CD4-positive, alpha-beta T cell treated with Interleukin-15 for 1 hour (primary cell): ENCODE data around the gene FSTL5.

Experiments
- DNase-seq: peaks from one replicate; pipeline ENCODE4 v3.0.0-alpha.2; 2020

FSTL5 gene

DNA sequence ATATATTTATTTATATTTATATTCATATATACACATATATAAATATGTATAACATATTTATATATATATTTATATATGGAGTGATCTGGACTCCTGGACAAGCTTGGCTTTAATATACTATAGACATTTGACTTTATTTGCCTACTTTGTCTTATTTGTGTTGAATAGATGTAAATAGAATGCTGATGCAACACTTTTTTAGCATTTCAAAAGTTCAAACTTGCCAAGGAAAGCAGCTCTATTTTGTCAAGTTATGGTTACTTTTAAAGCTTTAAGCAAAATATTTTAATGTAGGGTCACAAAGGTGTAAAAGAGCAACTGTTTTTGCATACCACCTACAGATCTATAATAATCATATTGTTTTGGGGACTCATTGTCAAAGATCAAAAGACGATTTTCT is 61.1 kb downstream of the FSTL5 start:
- DNase-seq, result no peak

DNA sequence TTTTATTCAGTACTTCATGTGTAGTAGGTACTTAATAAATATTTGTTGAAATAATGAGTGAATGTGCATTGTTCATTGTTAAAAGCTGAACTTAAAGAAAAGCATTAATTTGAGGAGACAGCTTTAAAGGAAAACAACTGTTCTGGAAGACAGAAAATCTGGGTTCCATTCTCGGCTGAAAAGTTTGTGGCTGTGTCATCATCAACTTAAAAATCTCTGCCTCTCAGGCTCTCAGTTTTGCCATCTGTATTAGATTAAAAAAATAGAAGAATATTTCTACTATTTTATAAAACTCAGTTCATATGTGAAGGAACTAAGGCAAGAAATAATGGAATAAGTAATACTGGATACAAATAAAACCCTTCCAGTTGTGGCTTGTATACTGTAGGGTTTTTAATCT is 62.5 kb downstream of the FSTL5 start:
- no peak for DNase-seq

DNA sequence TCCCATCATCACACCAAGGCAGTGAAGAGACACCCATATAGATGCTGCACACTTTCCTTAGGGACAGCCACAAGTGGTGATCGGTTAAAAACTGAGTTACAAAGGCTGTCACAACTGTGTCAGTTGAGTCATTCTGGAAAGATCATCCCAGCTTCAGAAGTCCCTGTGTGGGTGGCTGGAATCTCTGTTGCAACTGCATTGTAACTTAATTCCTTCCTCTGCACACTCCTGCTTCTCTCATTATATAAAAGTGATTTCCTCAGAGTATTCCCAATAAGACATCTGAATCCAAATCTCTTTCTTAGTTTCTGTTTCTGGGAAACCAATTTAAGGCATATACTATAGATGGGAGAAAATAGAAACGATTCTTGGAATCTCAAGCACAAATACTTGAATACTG is 88.1 kb downstream of the FSTL5 start:
- DNase-seq, result no peak

DNA sequence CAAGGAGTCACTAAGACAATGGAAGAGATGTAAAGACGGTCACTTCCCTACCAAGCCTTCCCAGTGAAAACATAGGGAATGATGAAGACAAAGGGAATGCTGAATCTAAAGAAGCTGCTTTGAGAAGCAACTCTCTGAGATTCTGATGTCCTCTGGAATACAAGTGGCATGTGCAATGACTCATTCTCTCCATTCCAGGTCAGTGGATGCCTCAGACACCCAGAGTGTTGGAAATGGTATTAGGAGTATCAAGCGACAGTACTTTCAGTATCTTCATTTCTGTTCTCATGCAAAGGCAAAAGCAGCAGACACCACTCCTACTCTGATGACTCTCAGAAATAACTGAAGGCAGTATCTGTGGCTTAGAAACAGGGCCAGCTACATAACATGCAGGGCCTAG is 102.6 kb downstream of the FSTL5 start:
- no peak for DNase-seq

DNA sequence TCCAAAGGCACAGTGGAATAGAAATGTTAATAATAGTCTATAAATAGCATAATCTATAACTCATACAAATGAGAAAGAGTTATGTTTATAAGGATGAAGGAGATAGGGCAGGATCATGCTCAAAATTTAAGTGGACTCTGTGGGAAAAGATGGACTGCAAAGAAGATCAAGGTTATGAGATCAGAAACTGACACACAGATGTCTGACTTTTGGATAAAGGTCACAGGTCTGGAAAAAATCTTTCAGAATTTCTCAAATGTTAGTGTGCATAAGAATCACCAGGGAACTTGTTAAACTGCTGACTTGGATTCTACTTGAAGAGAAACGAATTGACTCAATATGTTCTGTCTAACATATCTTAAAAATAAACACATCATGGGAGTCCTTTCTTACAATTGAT is 104.1 kb downstream of the FSTL5 start:
- no peak for DNase-seq

DNA sequence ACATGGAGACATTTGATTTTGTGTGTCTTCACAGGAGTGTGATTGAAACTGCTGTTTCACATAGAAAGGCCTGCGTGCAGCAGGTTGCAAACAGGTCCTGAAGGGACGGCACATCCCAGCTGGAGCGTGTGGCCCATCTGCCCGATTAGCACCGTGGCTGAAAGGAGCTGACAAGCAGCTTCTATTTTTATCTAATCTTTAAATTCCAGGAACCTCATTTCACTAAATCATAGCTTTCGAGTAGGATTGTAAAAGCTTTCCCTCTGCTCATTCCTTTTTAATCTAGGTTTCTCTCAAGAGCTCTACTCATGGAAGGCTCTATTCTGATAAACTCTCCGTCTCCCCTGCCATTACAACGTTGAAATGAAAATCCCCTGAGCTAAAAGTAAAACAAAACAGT is 106.8 kb downstream of the FSTL5 start:
- no peak for DNase-seq

DNA sequence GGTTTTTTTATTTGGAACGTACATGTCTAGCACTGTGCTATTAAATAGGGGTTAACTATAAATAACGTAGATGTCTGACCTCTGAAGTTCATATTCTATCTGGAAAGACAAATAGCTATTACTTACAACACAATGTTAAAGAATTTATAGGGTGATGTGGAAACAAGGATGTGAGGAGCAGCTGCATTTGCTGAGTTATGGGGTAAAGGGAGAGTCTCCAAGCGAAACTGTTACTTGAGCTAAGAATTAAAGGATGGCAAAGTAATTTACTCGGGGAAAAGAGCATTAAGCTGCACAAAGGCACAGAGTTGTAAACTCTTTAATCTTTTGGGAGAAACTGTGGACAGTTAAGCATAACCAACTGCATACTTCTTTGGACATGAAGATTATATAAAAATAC is 117.7 kb downstream of the FSTL5 start:
- DNase-seq, result no peak

DNA sequence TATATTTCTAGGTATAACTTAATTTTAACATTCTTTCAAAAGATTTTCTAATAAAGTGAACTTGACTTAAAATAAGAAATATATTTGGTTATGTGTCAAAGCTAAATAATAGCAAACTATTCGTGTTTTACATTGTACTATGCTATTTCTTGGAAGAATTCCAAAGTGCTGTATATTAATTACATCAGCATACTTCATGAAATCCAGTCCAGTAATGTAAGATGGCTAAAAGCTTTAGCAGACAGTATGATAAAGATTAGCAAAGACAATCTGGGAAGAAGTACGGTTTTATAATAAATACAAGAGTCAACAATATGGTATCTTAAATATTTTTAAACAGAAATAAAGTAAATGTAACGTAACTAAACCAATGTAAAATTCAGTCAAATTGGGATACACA is 125.7 kb downstream of the FSTL5 start:
- no peak for DNase-seq

DNA sequence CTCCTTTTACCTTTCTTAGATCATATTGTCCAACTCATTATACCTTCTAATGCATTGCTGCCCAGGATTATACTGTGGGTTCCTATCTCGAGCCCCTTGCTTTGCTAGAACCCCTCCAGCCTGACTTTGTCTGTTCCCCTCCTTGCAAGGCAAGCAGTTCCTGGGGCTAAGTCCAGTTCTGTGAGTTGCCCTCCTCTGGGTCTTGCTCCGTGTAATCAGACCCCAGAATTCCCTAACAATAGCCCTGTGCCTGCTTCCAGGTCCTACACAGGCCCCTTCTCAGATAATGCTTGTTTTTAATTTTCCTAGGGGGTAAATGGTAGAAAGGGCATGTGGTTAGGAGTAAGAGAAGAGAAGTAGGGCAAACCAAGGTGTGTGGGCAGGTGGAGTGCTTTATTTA is 145.9 kb downstream of the FSTL5 start:
- DNase-seq, result no peak

DNA sequence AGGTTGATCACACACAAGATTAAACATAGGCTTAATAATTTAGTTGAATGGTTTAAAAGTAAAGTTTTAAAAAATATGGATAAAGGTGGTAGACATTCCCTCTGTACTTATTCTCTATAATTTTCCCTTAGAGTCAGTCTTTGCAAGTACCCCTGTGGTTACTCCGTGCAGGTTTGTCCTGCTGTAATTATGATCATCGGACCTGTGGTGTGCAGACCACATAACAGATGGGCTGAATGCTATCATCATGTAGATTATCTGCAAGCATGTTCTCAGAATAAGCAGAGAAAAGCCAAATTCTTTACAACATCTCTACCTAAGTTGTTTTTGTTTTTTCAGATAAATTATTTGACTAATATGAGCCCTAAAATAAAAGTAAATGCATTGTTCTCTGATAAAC is 146.8 kb downstream of the FSTL5 start:
- no peak for DNase-seq

DNA sequence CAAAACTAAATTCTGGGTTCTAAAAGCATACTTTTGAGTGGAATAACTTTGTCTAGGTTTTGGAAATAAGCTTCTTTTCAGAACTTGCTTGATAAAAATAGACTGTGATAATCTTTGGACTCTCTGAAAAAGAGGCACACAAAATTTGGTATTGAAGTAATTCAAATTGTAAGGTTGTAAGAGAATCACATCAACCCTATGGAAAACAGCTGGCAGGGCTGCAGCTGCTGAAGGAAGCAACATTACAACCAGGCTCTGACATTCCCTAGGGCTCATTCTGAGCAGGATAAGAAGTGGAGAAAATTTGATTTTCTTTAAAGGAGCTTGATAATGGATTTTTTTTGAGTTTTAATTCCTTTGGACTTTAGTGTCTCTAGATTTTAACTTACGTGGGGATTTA is 147.6 kb downstream of the FSTL5 start:
- no peak for DNase-seq

DNA sequence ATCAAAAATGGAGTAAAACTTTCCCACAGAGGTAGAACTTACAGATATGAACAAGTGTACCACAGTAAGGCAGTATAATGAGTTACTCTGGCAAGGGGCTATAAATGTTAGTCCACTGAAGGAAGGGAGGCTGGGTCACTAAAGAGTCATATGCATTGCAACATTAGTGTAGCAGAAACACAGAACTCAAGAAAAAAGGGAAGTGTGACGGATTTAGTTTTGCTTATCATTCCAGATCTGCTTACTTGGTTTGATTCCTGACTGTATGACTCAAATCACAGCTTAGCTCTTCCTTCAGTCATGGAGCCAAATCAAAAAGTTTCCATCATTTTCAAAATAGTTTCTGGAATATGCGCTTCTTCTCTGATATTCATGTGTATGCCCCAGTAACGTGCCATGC is 148.7 kb downstream of the FSTL5 start:
- DNase-seq, result no peak

DNA sequence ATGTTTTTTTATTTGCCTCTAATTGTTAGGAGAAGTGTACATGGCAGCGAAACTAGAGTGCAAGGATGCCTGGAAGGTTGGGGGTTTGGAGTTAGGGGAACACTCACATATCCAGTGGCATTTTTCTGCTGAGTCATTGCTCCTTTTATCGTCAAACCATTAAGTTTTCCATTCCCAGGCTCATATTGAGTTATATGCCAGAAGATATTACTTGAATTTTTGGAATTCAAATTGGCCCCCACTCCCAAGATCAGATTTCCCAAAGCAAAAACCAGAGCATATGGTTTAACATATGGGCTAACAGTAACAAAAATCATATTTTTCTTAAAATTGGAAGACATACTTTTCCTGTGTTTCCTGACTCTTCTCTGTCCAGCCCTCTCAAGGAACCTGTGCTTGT is 152.7 kb downstream of the FSTL5 start:
- DNase-seq, result no peak

DNA sequence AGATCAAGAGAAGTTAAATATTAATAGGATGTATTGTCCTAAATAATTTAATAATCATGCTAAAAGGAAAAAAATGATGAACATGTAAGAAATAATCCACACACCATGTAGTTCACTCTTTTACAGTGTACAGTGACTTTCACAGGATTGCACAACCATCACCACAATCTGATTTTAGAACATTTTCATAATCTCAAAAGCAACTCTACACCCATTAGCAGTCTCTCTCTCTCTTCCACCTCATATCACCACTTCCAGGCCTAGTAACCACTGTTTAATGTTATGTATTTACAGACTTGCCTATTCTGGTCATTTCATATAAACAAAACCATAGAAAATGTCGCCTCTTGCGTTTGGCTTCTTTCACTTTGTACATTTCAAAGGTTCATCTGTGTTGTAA is 153.4 kb downstream of the FSTL5 start:
- DNase-seq, result no peak

DNA sequence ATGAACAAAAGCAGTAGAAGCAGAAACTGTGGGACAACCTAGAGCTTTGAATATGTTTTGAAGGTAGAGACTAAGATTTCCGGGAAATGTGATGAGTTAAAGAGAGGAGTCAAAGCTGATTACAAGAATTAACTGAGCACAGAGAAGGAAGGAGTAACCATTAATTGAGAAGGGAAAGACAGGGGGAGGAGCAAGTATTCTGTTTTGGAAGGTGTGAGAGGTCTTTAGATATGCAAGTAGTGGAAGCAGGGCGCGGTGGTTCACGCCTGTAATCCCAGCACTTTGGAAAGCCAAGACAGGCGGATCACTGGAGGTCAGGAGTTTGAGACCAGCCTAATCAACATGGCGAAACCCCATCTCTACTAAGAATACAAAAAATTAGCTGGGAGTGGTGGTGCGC is 171.5 kb downstream of the FSTL5 start:
- DNase-seq, result no peak

DNA sequence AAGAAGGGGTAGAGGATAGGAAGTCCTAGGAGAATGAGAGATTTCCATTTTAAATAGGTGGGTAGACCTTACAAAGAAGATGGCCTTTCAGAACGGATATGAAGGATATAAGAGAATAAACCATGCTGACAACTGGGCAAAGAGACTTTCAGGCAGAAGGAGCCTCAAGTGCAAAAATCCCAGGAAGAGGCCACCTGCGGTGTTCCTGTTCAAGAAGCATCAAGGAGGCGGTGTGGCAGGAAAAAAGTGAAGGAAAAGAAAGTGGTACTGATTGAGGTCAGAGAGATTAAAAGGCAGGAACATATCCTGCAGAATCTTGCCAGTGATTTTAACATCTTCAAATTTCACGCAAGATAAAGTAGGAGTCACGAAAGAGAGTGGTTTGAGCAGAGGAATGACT is 172.0 kb downstream of the FSTL5 start:
- DNase-seq, result no peak

DNA sequence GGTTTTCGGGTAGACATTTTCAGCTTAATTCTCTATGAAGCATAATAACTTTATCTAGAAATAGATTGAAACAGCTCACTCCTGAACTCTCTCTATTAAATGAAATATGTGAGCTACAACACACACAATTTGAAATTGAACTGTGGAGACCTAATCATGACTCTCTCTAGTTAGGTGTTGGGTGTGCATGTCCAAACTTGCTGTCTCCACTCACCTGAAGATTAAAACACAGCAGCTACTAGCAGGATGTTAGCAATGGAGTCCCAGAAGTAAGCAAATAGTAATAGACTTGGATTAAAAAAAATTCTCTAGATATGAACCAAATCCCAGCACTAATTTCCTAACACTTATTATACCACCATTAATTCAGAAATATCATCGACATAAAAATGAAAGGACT is 173.1 kb downstream of the FSTL5 start:
- no peak for DNase-seq

DNA sequence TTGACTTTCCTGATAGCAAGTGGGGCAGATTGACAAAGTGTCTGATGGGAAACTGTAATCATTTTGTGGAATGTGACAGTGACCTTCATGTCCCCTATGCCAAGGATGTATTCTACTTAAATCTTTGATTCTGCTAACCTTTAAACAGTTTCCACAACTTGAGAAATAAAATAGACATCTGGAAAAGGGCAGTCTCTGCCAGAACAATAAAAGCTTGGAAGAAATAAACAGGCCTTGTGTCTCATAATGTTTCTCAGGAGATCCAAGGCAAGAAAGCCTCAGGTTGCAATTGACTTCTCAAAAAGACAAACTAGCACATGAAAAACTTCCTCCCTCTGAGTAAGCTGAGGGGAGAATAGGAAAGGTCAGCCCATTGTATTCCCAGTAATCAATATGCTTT is 174.9 kb downstream of the FSTL5 start:
- no peak for DNase-seq

DNA sequence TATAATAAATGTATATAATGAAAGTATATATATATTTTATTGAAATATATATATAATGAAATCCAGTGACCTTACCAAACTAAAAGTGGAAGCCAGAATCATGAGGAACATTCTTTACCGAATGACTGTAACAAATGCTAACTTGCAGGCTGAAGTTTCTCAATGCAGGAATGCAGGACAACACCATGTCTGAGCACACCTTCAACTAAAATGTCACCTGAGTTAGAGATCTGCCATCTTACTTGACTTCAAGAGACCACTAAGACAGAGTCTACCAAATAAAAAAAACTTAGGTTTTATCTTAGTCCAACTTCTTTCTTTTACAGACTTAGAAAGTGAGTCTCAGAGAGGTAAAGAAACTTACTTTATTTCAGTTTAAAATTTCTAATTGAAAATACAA is 176.2 kb downstream of the FSTL5 start:
- no peak for DNase-seq

DNA sequence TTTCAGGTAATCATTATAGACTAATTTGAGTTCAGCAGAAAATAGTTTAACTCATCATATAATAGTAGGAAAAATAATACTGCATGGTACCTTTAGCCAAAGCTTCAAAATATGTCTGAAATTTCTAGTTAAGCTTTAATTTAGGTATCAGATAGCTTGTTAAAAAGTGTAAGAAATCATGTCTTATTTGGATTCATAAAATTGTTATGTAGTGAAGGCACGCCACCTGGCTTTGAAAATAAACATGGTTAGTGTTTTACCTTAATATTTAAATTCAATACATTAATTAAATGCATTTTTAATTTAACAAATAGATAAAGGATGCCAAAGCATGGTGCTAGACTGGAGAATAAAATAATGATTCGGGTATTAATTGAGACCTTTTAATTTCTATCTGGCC is 211.4 kb downstream of the FSTL5 start:
- no peak for DNase-seq

DNA sequence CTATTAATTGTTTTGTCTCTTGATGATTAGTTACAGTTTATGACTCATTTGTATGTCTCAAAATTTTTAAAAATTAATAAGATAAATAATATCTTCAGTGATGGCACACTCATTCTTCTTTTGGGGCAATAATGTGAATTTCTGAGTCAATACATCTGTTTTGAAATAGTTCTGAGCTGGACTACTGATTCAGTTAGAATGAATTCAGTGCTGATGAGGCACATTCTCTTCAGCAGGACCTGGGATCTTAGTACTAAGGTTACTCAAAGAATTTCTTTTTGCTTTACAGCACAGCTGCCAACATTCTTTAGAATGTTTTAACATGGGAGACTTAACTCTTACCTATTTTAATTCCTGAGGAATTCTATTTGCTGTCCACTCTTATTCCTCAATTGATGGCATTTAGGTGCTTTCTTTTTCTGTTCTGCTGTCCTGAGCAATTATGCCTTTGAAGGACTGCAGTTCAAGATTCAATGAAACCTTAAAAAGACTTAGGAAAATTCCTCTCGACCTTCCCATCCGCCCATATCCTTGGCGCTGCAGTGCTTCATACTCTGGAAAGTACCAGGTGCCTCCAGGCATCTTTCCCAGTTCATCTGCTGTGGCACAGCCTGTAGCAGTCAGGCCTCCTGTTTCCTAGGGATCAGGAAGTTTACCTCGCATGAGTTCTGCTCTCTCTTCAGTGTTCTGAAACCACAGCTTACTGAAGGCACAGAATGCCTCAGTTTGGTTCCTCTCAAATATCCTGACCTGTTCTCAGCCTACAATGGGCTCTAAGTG is 213.7 kb downstream of the FSTL5 start:
- DNase-seq, result no peak

DNA sequence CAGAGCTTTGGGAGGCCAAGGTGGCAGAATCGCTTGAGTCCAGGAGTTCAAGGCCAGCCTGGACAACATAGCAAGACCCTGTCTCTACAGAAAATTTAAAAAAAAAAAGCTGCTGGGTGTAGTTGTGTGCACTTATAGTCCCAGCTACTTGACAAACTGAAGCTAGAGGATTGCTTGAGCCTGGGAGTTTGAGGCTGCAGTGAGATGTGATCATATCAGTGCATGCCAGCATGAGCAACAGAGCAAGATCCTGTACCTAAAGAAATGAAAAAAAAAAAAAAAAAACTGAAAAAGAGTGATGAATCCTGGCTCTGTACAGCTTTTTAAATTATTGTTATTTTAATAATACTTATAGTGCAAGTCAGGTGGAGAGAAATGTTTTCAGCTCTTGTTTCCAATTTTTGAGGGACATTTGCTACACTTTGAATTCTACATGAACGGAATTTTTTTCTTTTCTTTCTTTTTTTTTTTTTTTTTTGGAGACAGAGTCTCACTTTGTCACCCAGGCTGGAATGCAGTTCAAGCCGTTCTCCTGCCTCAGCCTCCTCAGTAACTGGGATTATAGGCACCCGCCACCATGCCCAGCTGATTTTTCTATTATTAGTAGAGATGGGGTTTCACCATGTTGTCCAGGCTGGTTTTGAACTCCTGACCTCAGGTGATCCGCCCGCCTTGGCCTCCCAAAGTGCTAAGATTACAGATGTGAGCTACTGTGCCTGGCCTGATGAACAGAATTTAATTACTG is 215.6 kb downstream of the FSTL5 start:
- no peak for DNase-seq

DNA sequence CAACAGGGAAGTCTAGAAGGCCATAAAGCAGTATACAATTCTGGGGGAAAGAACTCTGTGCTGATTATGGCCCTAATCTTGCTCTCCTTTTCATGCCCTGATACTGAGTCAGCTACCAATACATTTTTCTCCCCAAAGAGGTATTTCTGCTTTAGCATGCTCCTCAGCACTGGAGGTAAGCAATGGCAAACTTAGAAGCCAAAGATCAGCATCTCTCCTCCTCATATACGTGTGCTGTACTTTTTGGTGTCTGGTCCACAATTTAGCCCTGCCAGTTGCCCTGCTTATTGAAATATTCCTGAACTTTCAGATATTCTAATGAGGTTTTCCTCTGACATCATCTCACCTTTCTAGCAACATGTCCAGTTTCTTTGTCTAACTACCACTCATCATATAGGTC is 226.2 kb downstream of the FSTL5 start:
- no peak for DNase-seq

DNA sequence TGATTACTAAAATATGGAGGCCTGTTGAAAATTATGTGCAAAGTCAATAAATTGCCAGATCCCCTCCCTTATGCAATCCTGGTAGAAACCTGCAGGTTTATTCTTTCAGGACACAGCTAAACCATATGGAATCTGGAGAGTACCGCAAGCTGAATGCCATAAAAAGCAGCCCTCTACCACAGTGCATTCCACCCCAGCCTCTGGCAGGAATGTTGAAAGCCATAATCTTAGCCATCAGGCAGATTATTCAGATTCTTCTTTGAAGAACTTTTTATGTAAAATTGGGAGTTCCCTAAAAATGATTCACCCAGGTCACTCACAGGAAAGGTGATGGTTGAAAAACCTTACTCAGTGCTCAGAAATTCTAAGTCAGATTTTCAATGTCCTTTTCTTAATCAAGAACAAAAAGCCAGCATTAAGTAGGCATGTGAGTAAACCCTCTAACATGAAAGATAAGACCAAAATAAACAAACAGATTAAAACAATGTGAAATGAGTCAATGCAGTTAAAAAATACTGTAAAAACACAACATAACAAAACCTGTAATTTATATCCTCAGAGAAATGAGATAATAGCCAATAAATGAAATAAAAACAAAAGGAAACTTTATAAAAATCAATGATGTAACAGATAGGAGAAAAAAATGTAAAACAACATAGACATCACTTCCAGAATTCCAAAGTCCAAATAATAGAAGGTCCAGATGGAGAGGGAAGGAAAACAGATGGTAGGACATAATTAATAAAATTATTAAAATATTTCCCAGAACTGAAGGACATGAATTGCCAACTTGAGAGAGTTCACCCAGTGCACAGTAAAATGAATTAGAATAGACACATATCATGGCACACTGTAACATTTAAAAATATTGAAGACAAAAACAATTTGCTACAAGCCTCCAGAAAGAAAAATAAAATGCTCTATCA is 226.9 kb downstream of the FSTL5 start:
- no peak for DNase-seq
